Tibial nerve (tissue), 4 donors: ENCODE data around the gene NUDCD2. TPM values are rescaled to one million over a fixed set of nuclear protein-coding genes. Genes with fewer than 3 reads are reported as not detected.
A peak's percentile ranks its signal among the peaks of the same experiment; 100 is the strongest.

Experiments
- DNase-seq, 2 donors: peaks; one replicate each; pipeline ENCODE4 v3.0.0-alpha.2; 2019; ENCODE audit warnings: low spot score in 2 of 2
- H3K27ac ChIP-seq, 4 donors: fragments of 200-600 bp; sonication (generic) in 3 of 4; one replicate each; pipeline ENCODE4 v1.5.1; 2017 to 2019; ENCODE audit warnings: mild to moderate bottlenecking in 1 of 4
- H3K27me3 ChIP-seq, 2 donors: fragments of 200-600 bp; sonication (generic) in 1 of 2; one replicate each; pipeline versions ENCODE4 v1.5.1 to v1.6.0; 2017 to 2019
- H3K36me3 ChIP-seq, 3 donors: fragments of 200-600 bp; sonication (generic); one replicate each; pipeline ENCODE4 v1.5.1; 2018 to 2019
- H3K4me1 ChIP-seq, 4 donors: fragments of 200-600 bp; sonication (generic) in 3 of 4; one replicate each; pipeline ENCODE4 v1.5.1; 2017 to 2019
- H3K4me3 ChIP-seq, 4 donors: fragments of 200-600 bp; sonication (generic) in 3 of 4; one replicate each; pipeline ENCODE4 v1.5.1; 2017 to 2019; ENCODE audit warnings: mild to moderate bottlenecking in 1 of 4, moderate library complexity in 1 of 4
- H3K9me3 ChIP-seq, 4 donors: fragments of 200-600 bp; sonication (generic) in 3 of 4; one replicate each; pipeline ENCODE4 v1.5.1; 2017 to 2019
- CTCF ChIP-seq, 5 experiments: fragments of 200-600 bp in 3 of 5; fragments of 450-650 bp in 2 of 5; sonication (generic) in 3 of 5; IDR thresholded peaks; one replicate each; pipeline ENCODE4 v1.5.1; 2016 to 2019; ENCODE audit warnings: antibody characterized with exemption in 5 of 5, mild to moderate bottlenecking in 3 of 5, moderate library complexity in 2 of 5
- EP300 ChIP-seq, 2 donors: sonication (generic); formaldehyde crosslinking; IDR thresholded peaks; one replicate each; pipeline ENCODE4 v1.6.1; 2017; ENCODE audit warnings: antibody characterized with exemption in 2 of 2, mild to moderate bottlenecking in 1 of 2
- POLR2A ChIP-seq, 2 donors: fragments of 450-650 bp; IDR thresholded peaks; one replicate each; pipeline ENCODE4 v1.6.1; 2017; ENCODE audit warnings: antibody characterized with exemption in 2 of 2, mild to moderate bottlenecking in 2 of 2, moderate library complexity in 2 of 2
- WGBS, 2 donors: methylation state at CpG; one replicate each; pipeline ENCODE4 v1.1.5; 2018; 5-methylcytosine and 5-hydroxymethylcytosine counted together
- total RNA-seq, 4 donors: library from RNA; depleted of rRNA; stranded (reverse); fragments of >200 nt; gene quantifications; one replicate each; pipeline ENCODE4 v1.1.0, GENCODE V29; 2016

Gene NUDCD2
- total RNA-seq, 4 donors from 2014 or later: 4.6 to 14.5 (median 5.5) TPM

GRCh38 chr5:163444526-163444925, 15.4 kb downstream of the NUDCD2 start:
- TF ChIP-seq EP300 (IDR thresholded peaks at IDR 0.05): no peak
- no peak for TF ChIP-seq CTCF (IDR thresholded peaks at IDR 0.05)
- no peak for TF ChIP-seq POLR2A (IDR thresholded peaks at IDR 0.05)
- Histone ChIP-seq H3K36me3 (peaks cover 0 to 84% (median 5%) of the 10 kb centered on the region in 3 donors), H3K9me3 (no peaks in the 10 kb centered on the region), H3K4me1 (peaks cover 0 to 16% (median 8%) of the 10 kb centered on the region in 4 donors), H3K27me3 (no peaks in the 10 kb centered on the region), H3K27ac (no peak overlapping the region), H3K4me3 (no peak overlapping the region)
- WGBS, 2 donors: 75 to 88% methylated on average over 1 of the region's 1 CpG
- DNase-seq: no peak

DNA sequence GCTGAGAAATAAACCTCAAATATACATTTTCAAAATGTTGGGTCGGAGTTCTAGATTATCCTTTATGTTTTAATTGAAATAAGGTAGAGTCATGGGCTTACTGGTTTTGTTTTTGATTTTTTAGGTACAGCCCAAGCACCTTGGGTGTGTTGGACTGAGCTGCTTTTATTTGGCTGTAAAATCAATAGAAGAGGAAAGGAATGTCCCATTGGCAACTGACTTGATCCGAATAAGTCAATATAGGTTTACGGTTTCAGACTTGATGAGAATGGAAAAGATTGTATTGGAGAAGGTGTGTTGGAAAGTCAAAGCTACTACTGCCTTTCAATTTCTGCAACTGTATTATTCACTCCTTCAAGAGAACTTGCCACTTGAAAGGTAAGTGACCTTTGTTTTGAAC, 18.9 kb downstream of the NUDCD2 start:
- Histone ChIP-seq H3K27me3 (no peaks in the 10 kb centered on the region), H3K27ac (no peak overlapping the region), H3K4me1 (peaks cover 0 to 40% (median 24%) of the 10 kb centered on the region in 4 donors), H3K9me3 (no peaks in the 10 kb centered on the region), H3K4me3 (no peak overlapping the region), H3K36me3 (peaks cover 0 to 49% (median 5%) of the 10 kb centered on the region in 3 donors)
- TF ChIP-seq CTCF (IDR thresholded peaks at IDR 0.05) (no peak), EP300 (IDR thresholded peaks at IDR 0.05) (no peak), POLR2A (IDR thresholded peaks at IDR 0.05) (no peak)
- WGBS, 2 donors: 92 to 99% methylated on average over 3 of the region's 3 CpGs
- DNase-seq: no peak

DNA sequence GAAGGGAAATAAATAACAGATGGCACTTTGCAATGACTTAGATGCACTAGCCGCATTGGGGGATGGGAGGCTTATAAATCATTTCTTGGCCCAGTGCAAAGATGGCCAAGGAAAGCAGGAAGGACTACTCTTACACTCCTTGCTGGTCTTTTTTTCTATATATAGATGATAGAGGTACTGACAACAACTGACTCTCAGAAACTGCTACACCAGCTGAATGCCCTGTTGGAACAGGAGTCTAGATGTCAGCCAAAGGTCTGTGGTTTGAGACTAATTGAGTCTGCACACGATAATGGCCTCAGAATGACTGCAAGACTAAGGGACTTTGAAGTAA, 20.8 kb downstream of the NUDCD2 start:
- Histone ChIP-seq H3K27ac (no peak overlapping the region), H3K36me3 (peaks cover 0 to 31% (median 5%) of the 10 kb centered on the region in 3 donors), H3K27me3 (no peaks in the 10 kb centered on the region), H3K4me1 (peaks cover 0 to 44% (median 24%) of the 10 kb centered on the region in 4 donors), H3K9me3 (no peaks in the 10 kb centered on the region), H3K4me3 (peak overlapping the region in 2 of 4 donors; percentile 94 to 98)
- WGBS, 2 donors: 39 to 55% methylated on average over 2 of the region's 2 CpGs
- no peak for TF ChIP-seq CTCF (IDR thresholded peaks at IDR 0.05)
- no peak for DNase-seq

- TF ChIP-seq EP300 (IDR thresholded peaks at IDR 0.05): peak; percentile 70 to 86
- TF ChIP-seq CTCF (IDR thresholded peaks at IDR 0.05): no peak
- peak; percentile 48 to 75 for TF ChIP-seq POLR2A (IDR thresholded peaks at IDR 0.05)
- Histone ChIP-seq H3K4me3 (peak within 1 kb of the TSS; percentile 74 to 98 (median 96)), H3K36me3 (peaks cover 0 to 16% (median 5%) of the 10 kb centered on the region in 3 donors), H3K27me3 (no peaks in the 10 kb centered on the region), H3K9me3 (no peaks in the 10 kb centered on the region), H3K27ac (peak within 1 kb of the TSS; percentile 88 to 94 (median 94)), H3K4me1 (peaks cover 0 to 44% (median 24%) of the 10 kb centered on the region in 4 donors)
- 0 to 1% methylated on average over 28 to 49 of the region's 51 CpGs for WGBS, 2 donors
- DNase-seq: peak; percentile 91 to 94
These were observed 22.4 kb downstream of the NUDCD2 start, which contains the start of gene CCNG1 for GRCh38 chr5:163437309-163438182. TSS of gene CCNG1 (plus strand) at chr5:163437595. CDS start at chr5:163439257, 1,662 bp downstream.

DNA sequence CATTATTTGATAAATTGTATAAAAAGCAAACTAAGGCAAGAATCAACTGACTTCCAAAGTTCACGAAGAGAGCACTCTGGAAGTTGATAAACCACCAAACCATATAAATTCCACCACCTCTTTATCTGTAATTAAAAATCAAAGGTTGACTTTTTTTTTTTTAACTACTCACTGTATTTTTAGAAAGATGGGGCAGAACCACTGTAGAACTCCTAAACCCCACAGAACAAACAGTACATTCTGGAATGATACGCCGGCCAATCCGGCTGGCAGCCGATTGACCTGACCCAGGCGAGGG, 22.9 kb downstream of the NUDCD2 start:
- no peak for DNase-seq
- H3K36me3 ChIP-seq: peaks cover 0 to 10% (median under 1%) of the 10 kb centered on the region in 3 donors
- H3K9me3 ChIP-seq: no peaks in the 10 kb centered on the region
- no peak for TF ChIP-seq POLR2A (IDR thresholded peaks at IDR 0.05)
- TF ChIP-seq EP300 (IDR thresholded peaks at IDR 0.05): no peak
- no peak for TF ChIP-seq CTCF (IDR thresholded peaks at IDR 0.05)
- peak overlapping the region; percentile 88 to 94 (median 94) for H3K27ac ChIP-seq
- H3K4me1 ChIP-seq: peaks cover 0 to 44% (median 24%) of the 10 kb centered on the region in 4 donors
- peak overlapping the region; percentile 74 to 98 (median 96) for H3K4me3 ChIP-seq
- H3K27me3 ChIP-seq: no peaks in the 10 kb centered on the region
- WGBS, 2 donors: 2 to 3% methylated on average over 6 of the region's 6 CpGs
